HG02981 (cell line): ENCODE measurements around the gene NELL1.
"Not testable (repeated sequence)": the region's sequence is repeated elsewhere in the genome, so short reads cannot be mapped to it uniquely, and the experiment has no call there.

Source experiments
- ATAC-seq: cut with Tn5 transposase; IDR thresholded peaks from one replicate; pipeline ENCODE4 v1.9.1; 2021; ENCODE audit warnings: mild to moderate bottlenecking, moderate library complexity; ENCODE audit not compliant: unreplicated experiment

NELL1 gene

GRCh38 chr11:21082853-21083252, 413.5 kb downstream of the NELL1 start:
- ATAC-seq: no peak

- ATAC-seq: no peak
Observed at GRCh38 chr11:21088930-21089329, 419.5 kb downstream of the NELL1 start.

GRCh38 chr11:21104641-21105040, 435.3 kb downstream of the NELL1 start:
- ATAC-seq: no peak

GRCh38 chr11:21105196-21105917, 436.0 kb downstream of the NELL1 start:
- no peak for ATAC-seq

GRCh38 chr11:21109341-21109740, 440.0 kb downstream of the NELL1 start:
- no peak for ATAC-seq

- ATAC-seq: no peak
Observed at GRCh38 chr11:21110415-21110814, 441.0 kb downstream of the NELL1 start.

GRCh38 chr11:21113876-21114275, 444.5 kb downstream of the NELL1 start:
- ATAC-seq: no peak

GRCh38 chr11:21116009-21116408, 446.6 kb downstream of the NELL1 start:
- no peak for ATAC-seq

GRCh38 chr11:21119411-21119810, 450.0 kb downstream of the NELL1 start:
- ATAC-seq: no peak

- ATAC-seq: no peak
Observed at GRCh38 chr11:21121991-21122390, 452.6 kb downstream of the NELL1 start.

- no peak for ATAC-seq
Observed at GRCh38 chr11:21122523-21122922, 453.1 kb downstream of the NELL1 start.

- no peak for ATAC-seq
Observed at GRCh38 chr11:21132146-21132720, 462.8 kb downstream of the NELL1 start.

- no peak for ATAC-seq
Observed at GRCh38 chr11:21133244-21133643, 463.9 kb downstream of the NELL1 start.

- ATAC-seq: no peak
Observed at GRCh38 chr11:21133722-21134121, 464.3 kb downstream of the NELL1 start.

- no peak for ATAC-seq
Observed at GRCh38 chr11:21137803-21138202, 468.4 kb downstream of the NELL1 start.

GRCh38 chr11:21141557-21141956, 472.2 kb downstream of the NELL1 start:
- ATAC-seq: not testable (repeated sequence)

GRCh38 chr11:21142007-21142406, 472.6 kb downstream of the NELL1 start:
- ATAC-seq: no peak

GRCh38 chr11:21144531-21144930, 475.1 kb downstream of the NELL1 start:
- no peak for ATAC-seq

- no peak for ATAC-seq
Observed at GRCh38 chr11:21148376-21148775, 479.0 kb downstream of the NELL1 start.

GRCh38 chr11:21160140-21160539, 490.8 kb downstream of the NELL1 start:
- no peak for ATAC-seq

GRCh38 chr11:21169639-21170038, 500.3 kb downstream of the NELL1 start:
- no peak for ATAC-seq

- no peak for ATAC-seq
Observed at GRCh38 chr11:21173476-21173875, 504.1 kb downstream of the NELL1 start.

- no peak for ATAC-seq
Observed at GRCh38 chr11:21174781-21175180, 505.4 kb downstream of the NELL1 start.
